GM18517 (cell line): ENCODE data around the gene METAP2.

Experiments used
- ATAC-seq: cut with Tn5 transposase; IDR thresholded peaks from one replicate; pipeline ENCODE4 v1.9.1; 2021; ENCODE audit warnings: mild to moderate bottlenecking, moderate library complexity; ENCODE audit not compliant: unreplicated experiment

METAP2 gene

DNA sequence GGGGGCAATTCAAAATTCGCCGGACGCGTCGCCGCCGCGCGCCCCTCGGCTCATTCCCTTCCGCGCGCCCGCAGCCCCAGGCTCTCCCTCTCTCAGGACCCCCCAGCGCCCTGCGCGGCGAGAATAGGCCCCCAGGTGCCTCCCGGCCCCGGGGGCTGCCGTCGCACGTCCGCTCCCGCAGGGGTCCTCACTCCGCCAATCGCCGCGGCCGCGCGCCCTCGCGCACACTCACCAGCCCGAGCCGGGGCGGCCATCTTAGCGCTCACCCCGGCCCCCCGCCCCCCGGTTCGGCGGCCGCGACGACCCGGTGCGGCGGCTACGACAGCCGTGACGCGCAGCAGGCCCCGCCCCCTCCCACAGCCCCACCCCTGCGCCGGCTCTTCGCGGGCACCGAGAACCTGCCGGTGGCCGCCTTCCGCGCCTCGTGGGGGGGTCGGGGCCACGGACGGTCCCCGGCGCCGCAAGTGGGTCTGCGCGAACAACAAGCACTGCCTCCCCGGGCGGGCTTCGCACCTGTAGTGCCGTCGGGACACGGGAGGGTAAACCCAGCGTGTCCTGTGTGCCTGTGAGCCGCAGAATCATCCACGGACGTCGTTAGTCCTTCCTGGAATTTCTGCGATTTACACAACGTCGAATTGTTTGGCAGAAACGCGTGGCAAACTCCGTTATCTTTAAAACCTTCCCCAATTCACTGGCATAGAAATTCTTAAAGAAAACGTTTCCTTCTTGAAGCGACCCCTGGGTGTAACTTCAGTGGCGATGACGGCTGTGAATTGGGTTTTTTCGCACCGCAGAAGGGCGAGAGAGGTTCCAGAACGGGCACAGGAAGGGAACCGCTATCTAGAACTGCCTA, 74.8 kb downstream of the METAP2 start:
- ATAC-seq = no peak

DNA sequence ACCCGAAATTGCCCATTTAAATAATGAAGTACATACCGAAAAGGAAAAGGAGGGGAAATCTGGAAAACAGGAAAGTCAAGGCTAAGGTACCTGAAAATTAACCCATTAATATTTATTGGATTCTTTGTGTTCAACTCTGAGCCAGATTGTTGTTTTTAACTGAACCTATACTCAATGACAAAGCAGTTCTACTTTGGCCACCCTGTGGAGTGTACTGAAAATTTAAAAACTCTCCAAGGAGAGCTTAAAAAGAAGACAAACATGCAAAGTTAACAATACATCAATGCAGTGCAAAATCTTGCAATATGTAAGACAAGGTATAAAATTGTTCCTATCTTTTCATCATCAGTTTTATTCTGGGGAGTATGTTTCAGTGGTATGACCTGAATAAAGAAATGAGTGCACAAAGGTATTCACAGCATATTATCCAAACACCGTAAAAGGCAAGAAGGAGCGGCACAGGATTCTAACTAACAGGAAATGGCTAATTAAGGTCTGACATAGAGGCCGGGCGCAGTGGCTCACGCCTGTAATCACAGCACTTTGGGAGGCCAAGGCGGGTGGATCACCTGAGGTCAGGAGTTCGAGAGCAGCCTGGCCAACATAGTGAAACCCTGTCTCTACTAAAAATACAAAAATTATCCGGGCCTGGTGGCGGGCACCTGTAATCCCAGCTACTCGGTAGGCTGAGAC, 75.6 kb downstream of the METAP2 start:
- ATAC-seq = no peak

DNA sequence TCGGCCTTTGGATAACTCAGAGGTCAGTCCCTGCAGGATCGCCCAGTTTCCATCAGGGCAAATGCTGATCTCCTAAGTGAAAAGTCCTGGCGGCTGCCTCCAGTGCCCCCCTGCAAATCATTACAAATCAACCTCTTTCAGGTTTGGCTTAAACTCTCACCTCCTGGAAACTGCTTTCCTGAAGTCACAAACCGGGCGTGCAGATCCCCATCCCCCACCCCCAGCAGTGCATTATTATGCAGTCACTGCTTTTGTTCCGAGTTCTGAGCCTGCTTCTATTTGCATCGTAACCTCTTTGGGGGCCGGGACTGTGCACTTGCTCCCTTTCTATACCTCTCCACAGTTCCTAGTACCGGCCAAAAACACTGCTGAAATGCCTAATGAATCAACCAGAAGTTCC, 77.4 kb downstream of the METAP2 start, which contains the start of gene USP44:
Gene USP44, minus strand, starts transcription at position 172 of the 400 bp plus-strand sequence. CDS start 17,220 bp downstream, outside the sequence.
- ATAC-seq = no peak

DNA sequence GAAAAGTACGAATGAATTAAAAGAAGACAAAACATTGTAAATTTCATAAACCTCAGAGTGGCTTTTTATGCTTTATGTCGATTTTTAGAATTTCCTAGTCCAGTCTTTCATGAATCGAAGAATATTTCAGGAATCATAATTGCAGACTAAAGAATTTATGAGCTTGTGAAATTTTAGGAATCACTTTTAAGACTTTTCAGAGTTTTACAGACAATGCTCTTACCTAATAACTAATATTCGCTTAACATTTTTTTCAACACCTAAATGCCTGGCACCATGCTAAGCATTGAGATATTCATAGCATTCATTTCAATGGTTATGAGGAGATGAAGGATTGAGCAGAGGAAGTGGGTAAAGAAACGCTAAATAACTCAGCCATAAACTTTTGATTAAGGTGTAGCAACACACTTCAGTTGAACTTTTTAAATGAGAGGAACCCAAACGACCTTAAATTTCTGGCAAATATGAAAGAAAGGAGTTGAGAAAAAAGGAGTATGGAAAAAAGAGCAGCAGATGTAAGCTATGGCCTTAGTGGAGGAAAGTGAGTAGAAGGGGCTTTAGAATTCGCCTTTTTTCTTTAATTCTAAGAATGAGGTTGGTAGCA, 78.1 kb downstream of the METAP2 start:
- ATAC-seq = no peak

DNA sequence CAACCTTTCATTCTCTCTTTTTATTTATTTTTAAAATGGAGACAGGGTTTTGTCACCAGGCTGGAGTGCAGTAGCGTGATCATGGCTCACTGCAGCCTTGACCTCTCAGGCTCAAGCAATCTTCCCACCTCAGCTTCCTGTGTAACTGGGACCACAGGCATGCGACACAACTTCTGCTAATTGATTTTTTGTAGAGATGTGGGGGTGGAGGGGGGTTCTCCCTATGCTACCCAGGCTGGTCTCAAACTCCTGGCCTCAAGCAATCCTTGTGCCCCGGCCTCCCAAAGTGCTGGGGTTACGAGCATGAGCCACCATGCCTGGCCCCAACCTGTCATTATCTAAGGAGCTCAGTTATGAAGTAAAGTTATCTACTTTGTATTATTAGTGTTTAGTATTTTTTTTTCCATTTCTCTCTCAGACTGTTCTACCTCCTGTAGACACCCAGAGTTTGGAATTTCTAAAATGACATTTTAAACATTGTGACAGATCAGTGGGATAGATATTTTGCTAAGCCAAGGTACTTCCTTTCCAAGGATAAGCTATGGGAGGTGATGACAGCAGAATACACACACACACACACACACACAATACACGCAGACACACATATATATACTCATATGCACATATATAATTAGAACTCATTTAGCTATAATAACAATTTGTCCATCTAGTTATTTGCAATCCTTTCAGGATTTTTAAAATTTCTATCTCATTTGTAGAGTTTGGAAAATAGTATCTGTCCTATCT, 79.4 kb downstream of the METAP2 start:
- ATAC-seq = no peak

DNA sequence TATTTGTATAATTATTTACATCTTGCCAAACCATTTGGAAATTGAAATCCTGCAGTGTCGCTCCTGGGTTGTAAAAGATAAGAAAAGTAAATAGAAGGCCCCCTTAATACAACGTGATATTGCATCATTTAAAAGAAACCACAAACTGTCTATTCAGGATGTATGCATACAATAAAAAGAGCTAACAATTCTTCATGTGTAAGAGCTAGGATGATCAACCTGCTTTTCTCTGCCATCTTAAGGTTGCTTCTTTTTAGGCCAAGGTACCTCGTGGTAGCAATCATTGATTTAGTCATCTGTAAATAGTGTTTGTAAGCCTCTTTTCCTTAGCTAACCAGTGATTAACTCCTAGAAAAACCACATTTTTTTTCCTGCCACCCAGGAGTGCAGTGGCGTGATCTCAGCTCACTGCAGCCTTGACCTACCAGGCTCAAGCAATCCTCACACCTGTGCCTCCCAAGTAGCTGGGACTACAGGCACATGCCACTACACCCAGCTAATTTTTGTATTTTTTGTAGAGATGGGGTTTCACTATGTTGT, 80.7 kb downstream of the METAP2 start:
- ATAC-seq = no peak

DNA sequence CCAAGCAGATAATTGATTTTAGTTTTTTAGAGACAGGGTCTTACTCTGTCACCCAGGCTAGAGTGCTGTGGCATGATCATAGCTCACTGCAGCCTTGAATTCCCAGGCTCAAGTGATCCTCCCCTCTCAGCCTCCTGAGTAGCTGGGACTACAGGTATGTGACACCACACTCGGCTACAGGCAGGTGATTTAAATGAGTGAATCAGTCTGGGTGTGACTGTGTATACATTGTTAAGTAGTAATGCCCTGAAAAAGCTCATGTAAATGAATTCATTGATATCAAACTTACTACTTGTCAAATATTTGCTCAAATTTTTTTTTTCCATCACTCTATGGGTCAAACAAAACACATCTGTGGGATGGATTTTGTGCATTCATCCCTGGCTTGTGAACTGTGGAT, 83.7 kb downstream of the METAP2 start:
- ATAC-seq = no peak
